Liver (tissue), 9 donors: ENCODE measurements around the gene GRIN1. TPM values are rescaled to one million over a fixed set of nuclear protein-coding genes. Genes with fewer than 3 reads are reported as not detected.
A peak's percentile ranks its signal among the peaks of the same experiment; 100 is the strongest.

Source experiments
- DNase-seq: peaks from one replicate; pipeline ENCODE4 v3.0.0-alpha.2; 2017; ENCODE audit warnings: low spot score
- H3K27ac ChIP-seq, 2 donors: one replicate each; pipeline ENCODE4 v1.7.0; 2013; ENCODE audit warnings: inconsistent platforms in 2 of 2, low read length in 2 of 2, control low read depth in 1 of 2, low read depth in 1 of 2, mild to moderate bottlenecking in 1 of 2
- H3K27me3 ChIP-seq, 4 donors: one replicate each; pipeline versions ENCODE4 v1.6.1 to v1.7.0; 2013; ENCODE audit warnings: low read length in 3 of 4, inconsistent platforms in 1 of 4, mild to moderate bottlenecking in 1 of 4, moderate library complexity in 1 of 4; ENCODE audit not compliant: control insufficient read depth in 4 of 4, insufficient read depth in 4 of 4
- H3K36me3 ChIP-seq, 4 donors: one replicate each; pipeline versions ENCODE4 v1.6.1 to v1.7.0; 2013; ENCODE audit warnings: low read length in 3 of 4, mild to moderate bottlenecking in 3 of 4, low read depth in 1 of 4, moderate library complexity in 1 of 4; ENCODE audit not compliant: control insufficient read depth in 4 of 4, insufficient read depth in 3 of 4
- H3K4me1 ChIP-seq, 4 donors: one replicate each; pipeline versions ENCODE4 v1.6.1 to v1.7.0; 2013; ENCODE audit warnings: low read length in 3 of 4, mild to moderate bottlenecking in 3 of 4, moderate library complexity in 1 of 4; ENCODE audit not compliant: control insufficient read depth in 4 of 4, insufficient read depth in 4 of 4
- H3K4me3 ChIP-seq, 3 donors: one replicate each; pipeline versions ENCODE4 v1.6.1 to v1.7.0; 2013; ENCODE audit warnings: low read length in 3 of 3, control low read depth in 1 of 3, low read depth in 1 of 3, mild to moderate bottlenecking in 1 of 3
- H3K9ac ChIP-seq, 2 donors: one replicate each; pipeline ENCODE4 v1.7.0; 2013; ENCODE audit warnings: low read length in 2 of 2, mild to moderate bottlenecking in 2 of 2, moderate library complexity in 2 of 2, control low read depth in 1 of 2, low read depth in 1 of 2
- H3K9me3 ChIP-seq, 4 donors: one replicate each; pipeline versions ENCODE4 v1.6.1 to v1.7.0; 2013; ENCODE audit warnings: low read length in 3 of 4; ENCODE audit not compliant: control insufficient read depth in 4 of 4
- ATF3 ChIP-seq: IDR thresholded peaks from 2 replicates; pipeline ENCODE4 v1.6.1; 2016; ENCODE audit warnings: antibody characterized with exemption
- FOXA2 ChIP-seq: IDR thresholded peaks from 2 replicates; pipeline ENCODE4 v1.6.1; 2016; ENCODE audit warnings: antibody characterized with exemption
- GABPA ChIP-seq, 2 donors: IDR thresholded peaks in 1 of 2; conservative IDR thresholded peaks in 1 of 2; 2 replicates each; pipeline ENCODE4 v1.6.1; 2016; ENCODE audit warnings: antibody characterized with exemption in 2 of 2, mild to moderate bottlenecking in 1 of 2, moderate library complexity in 1 of 2
- HNF4A ChIP-seq, 2 donors: conservative IDR thresholded peaks; 2 replicates each; pipeline ENCODE4 v1.6.1; 2016; ENCODE audit warnings: antibody characterized with exemption in 2 of 2, mild to moderate bottlenecking in 2 of 2
- NR2F2 ChIP-seq: IDR thresholded peaks from 2 replicates; pipeline ENCODE4 v1.6.1; 2016; ENCODE audit warnings: antibody characterized with exemption
- RAD21 ChIP-seq, 2 donors: IDR thresholded peaks; 2 replicates each; pipeline ENCODE4 v1.6.1; 2016; ENCODE audit warnings: antibody characterized with exemption in 2 of 2, mild to moderate bottlenecking in 2 of 2
- RXRA ChIP-seq, 2 donors: IDR thresholded peaks; 2 replicates each; pipeline ENCODE4 v1.6.1; 2017 to 2018; ENCODE audit warnings: antibody characterized with exemption in 2 of 2, mild to moderate bottlenecking in 1 of 2
- YY1 ChIP-seq: IDR thresholded peaks from 2 replicates; pipeline ENCODE4 v1.6.1; 2016; ENCODE audit warnings: antibody characterized with exemption, mild to moderate bottlenecking
- WGBS: extraction: QIAGEN DNeasy Blood & Tissue Kit; methylation state at CpG from one replicate; pipeline ENCODE4 v1.1.7; 2013; 5-methylcytosine and 5-hydroxymethylcytosine counted together
- polyA plus RNA-seq, 2 donors: library from polyadenylated mRNA; stranded (reverse) in 1 of 2; unstranded in 1 of 2; fragments of 200-250 nt in 1 of 2; fragments of >200 nt in 1 of 2; fragmentation: Nextera tagmentation in 1 of 2; extraction: Ambion mirVana in 1 of 2; gene quantifications; one replicate each; pipeline versions ENCODE4 v1.2.1 to v1.2.3, GENCODE V29; 2013 to 2015
- total RNA-seq, 2 donors: library from RNA; depleted of rRNA; stranded (reverse); fragments of >200 nt; gene quantifications; one replicate each; pipeline ENCODE4 v1.2.3, GENCODE V29; 2014
- TF ChIP-seq, protein P1 (sequence below): IDR thresholded peaks from 2 replicates; pipeline ENCODE4 v1.6.1; 2016; ENCODE audit warnings: antibody characterized with exemption, mild to moderate bottlenecking
- TF ChIP-seq, protein P2 (sequence below): IDR thresholded peaks from 2 replicates; pipeline ENCODE4 v1.6.1; 2016; ENCODE audit warnings: antibody characterized with exemption
- TF ChIP-seq, protein P3 (sequence below): fragments of 150-350 bp; IDR thresholded peaks from 2 replicates; pipeline ENCODE4 v1.5.1; 2017; ENCODE audit warnings: improper control_type of control experiment, low read depth, low read length; ENCODE audit not compliant: missing input control
- donor health status: healthy.
- donor health status: healthy.
- donor health status: healthy.
- donor health status: healthy.
- donor health status: healthy.

Gene GRIN1
- total and polyA plus RNA-seq, 4 donors = 0.05 TPM; not detected in 3

- H3K4me3 ChIP-seq = peak overlapping the region; percentile 66 to 90 (median 66)
- H3K4me1 ChIP-seq = peaks cover 34 to 89% (median 75%) of the 10 kb centered on the region in 4 donors
- peak overlapping the region in 1 of 2 donors; percentile 66 for H3K9ac ChIP-seq
- no peaks in the 10 kb centered on the region for H3K9me3 ChIP-seq
- no peaks in the 10 kb centered on the region for H3K36me3 ChIP-seq
- H3K27me3 ChIP-seq = no peaks in the 10 kb centered on the region
- no peak for DNase-seq
- WGBS = 39% methylated on average over 11 of the region's 11 CpGs
- no peak for TF ChIP-seq FOXA2
- no peak for TF ChIP-seq NR2F2
- TF ChIP-seq, protein P1, sequence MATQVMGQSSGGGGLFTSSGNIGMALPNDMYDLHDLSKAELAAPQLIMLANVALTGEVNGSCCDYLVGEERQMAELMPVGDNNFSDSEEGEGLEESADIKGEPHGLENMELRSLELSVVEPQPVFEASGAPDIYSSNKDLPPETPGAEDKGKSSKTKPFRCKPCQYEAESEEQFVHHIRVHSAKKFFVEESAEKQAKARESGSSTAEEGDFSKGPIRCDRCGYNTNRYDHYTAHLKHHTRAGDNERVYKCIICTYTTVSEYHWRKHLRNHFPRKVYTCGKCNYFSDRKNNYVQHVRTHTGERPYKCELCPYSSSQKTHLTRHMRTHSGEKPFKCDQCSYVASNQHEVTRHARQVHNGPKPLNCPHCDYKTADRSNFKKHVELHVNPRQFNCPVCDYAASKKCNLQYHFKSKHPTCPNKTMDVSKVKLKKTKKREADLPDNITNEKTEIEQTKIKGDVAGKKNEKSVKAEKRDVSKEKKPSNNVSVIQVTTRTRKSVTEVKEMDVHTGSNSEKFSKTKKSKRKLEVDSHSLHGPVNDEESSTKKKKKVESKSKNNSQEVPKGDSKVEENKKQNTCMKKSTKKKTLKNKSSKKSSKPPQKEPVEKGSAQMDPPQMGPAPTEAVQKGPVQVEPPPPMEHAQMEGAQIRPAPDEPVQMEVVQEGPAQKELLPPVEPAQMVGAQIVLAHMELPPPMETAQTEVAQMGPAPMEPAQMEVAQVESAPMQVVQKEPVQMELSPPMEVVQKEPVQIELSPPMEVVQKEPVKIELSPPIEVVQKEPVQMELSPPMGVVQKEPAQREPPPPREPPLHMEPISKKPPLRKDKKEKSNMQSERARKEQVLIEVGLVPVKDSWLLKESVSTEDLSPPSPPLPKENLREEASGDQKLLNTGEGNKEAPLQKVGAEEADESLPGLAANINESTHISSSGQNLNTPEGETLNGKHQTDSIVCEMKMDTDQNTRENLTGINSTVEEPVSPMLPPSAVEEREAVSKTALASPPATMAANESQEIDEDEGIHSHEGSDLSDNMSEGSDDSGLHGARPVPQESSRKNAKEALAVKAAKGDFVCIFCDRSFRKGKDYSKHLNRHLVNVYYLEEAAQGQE = no peak
- no peak for TF ChIP-seq GABPA (IDR thresholded peaks at IDR 0.05 in 1 of 2, conservative IDR thresholded peaks at IDR 0.05 in 1 of 2)
- TF ChIP-seq, protein P2, sequence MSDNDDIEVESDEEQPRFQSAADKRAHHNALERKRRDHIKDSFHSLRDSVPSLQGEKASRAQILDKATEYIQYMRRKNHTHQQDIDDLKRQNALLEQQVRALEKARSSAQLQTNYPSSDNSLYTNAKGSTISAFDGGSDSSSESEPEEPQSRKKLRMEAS = no peak
- no peak for TF ChIP-seq ATF3
- TF ChIP-seq RXRA (IDR thresholded peaks at IDR 0.05) = no peak
- TF ChIP-seq, protein P3, sequence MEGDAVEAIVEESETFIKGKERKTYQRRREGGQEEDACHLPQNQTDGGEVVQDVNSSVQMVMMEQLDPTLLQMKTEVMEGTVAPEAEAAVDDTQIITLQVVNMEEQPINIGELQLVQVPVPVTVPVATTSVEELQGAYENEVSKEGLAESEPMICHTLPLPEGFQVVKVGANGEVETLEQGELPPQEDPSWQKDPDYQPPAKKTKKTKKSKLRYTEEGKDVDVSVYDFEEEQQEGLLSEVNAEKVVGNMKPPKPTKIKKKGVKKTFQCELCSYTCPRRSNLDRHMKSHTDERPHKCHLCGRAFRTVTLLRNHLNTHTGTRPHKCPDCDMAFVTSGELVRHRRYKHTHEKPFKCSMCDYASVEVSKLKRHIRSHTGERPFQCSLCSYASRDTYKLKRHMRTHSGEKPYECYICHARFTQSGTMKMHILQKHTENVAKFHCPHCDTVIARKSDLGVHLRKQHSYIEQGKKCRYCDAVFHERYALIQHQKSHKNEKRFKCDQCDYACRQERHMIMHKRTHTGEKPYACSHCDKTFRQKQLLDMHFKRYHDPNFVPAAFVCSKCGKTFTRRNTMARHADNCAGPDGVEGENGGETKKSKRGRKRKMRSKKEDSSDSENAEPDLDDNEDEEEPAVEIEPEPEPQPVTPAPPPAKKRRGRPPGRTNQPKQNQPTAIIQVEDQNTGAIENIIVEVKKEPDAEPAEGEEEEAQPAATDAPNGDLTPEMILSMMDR = no peak
- TF ChIP-seq HNF4A (conservative IDR thresholded peaks at IDR 0.05) = no peak
- no peak for TF ChIP-seq RAD21 (IDR thresholded peaks at IDR 0.05)
- no peak for TF ChIP-seq YY1
- H3K27ac ChIP-seq = peak overlapping the region; percentile 81 to 84
These were observed 59.9 kb downstream of the GRIN1 start for GRCh38 chr9:137198902-137199283.

DNA sequence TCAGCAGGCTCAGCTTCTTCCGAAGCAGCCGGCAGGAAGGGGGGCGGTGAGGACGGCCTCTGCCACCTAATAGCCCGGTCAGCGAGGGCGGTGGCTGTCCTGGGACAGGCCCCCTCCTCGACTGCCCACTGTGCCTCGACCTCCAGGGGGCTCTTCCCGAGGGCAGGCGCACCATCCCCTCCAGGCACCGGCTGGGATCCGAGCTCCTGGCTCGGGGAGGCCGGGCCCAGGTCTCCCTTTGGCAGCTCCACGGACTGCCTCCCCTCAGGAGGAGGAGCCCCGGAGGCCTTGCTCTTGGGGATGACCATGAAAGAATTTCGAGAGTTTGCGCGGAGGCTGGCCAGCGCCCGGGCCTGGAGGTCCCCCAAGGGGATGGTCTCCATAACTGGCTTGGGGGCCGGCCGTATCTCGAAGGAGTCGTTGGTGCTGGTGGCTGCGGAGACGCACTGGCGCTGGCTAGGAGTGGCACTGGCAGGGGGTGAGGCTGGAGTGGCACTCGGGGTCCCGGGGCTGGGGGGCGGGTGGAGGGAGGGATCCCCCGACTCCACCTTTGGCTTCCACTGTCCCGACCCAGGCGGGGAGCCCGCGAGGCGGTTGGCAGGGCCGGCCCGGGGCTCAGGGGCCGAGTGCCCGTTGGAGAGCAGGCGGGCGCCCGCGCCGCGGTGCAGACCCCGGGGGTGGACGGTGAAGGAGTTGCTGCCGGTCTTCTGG, 60.6 kb downstream of the GRIN1 start:
- Histone ChIP-seq H3K27me3 (no peaks in the 10 kb centered on the region), H3K36me3 (no peaks in the 10 kb centered on the region), H3K4me3 (peak overlapping the region; percentile 66 to 90 (median 66)), H3K4me1 (peaks cover 36 to 89% (median 77%) of the 10 kb centered on the region in 4 donors), H3K27ac (peak overlapping the region in 1 of 2 donors; percentile 2), H3K9ac (peak overlapping the region in 1 of 2 donors; percentile 27), H3K9me3 (no peaks in the 10 kb centered on the region)
- TF ChIP-seq YY1 (no peak), GABPA (IDR thresholded peaks at IDR 0.05 in 1 of 2, conservative IDR thresholded peaks at IDR 0.05 in 1 of 2) (no peak), ATF3 (no peak)
- 5% methylated on average over 51 of the region's 51 CpGs for WGBS
- DNase-seq = no peak
